Stimulated activated CD8-positive, alpha-beta memory T cell treated with anti-CD3 and anti-CD28 coated beads, Interleukin-2, amount 100 ng/mL, for 48 hours (primary cell): ENCODE data around the gene FAM131A.

Source experiments
- DNase-seq, 2 donors: peaks; one replicate each; pipeline ENCODE4 v3.0.0-alpha.2; 2020; ENCODE audit warnings: low read depth in 2 of 2

Gene FAM131A

DNA sequence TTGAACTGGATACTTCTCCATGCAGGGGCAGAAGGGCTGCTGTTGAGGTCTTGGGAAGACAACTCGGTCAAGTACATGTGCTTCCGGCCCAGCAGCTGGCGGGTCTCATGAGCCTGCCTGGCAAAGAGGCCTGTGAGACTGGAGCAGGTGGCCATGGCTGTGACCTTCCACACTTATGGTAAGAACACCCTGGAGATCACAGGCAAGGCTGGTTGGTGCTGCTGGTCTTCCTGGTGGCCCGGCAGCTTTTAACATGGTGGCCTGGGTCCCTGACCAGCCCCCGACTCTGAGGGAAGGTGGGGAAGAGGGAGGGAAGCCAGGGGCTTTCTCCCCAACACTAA, 57.9 kb downstream of the FAM131A start:
- no peak for DNase-seq
